ENCODE measurements around the gene RBFOX1. TPM values are rescaled to one million over a fixed set of nuclear protein-coding genes. Genes with fewer than 3 reads are reported as not detected.

Gene RBFOX1
- total RNA-seq, 6 donors from 2014 or later, result not detected

DNA sequence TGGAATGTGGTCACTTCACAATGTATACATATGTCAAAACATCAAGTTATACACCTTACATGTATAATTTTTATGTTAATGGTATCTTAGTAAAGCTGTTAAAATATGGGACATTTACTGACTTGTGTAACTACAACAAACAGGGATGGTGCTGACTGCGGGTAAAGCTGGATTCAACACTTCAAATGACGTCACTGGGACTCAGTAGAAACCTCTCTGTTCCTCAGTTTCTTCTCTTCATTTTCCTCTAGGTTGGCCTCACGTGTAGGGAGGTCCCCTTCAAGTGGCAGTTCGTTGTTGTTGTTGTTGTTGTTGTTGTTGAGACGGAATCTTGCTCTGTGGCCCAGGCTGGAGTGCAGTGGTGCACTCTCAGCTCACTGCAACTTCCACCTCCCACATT is 182.9 kb downstream of the RBFOX1 start:
- 68 to 70% methylated on average over 5 of the region's 5 CpGs for WGBS, 2 donors
- ATAC-seq (ENCODE audit: low FRiP score in 2 of 2) (no peak), DNase-seq (no peak)
- no peaks in the 10 kb centered on the region for H3K36me3 ChIP-seq
- H3K9me3 ChIP-seq, result no peaks in the 10 kb centered on the region
- H3K4me1 ChIP-seq, result no peaks in the 10 kb centered on the region
- no peak overlapping the region for H3K4me3 ChIP-seq
- no peak overlapping the region for H3K27ac ChIP-seq
- TF ChIP-seq POLR2A (IDR thresholded peaks at IDR 0.05) (no peak), POLR2AphosphoS5 (IDR thresholded peaks at IDR 0.05) (no peak), EP300 (IDR thresholded peaks at IDR 0.05) (no peak)
- TF ChIP-seq, protein P1, sequence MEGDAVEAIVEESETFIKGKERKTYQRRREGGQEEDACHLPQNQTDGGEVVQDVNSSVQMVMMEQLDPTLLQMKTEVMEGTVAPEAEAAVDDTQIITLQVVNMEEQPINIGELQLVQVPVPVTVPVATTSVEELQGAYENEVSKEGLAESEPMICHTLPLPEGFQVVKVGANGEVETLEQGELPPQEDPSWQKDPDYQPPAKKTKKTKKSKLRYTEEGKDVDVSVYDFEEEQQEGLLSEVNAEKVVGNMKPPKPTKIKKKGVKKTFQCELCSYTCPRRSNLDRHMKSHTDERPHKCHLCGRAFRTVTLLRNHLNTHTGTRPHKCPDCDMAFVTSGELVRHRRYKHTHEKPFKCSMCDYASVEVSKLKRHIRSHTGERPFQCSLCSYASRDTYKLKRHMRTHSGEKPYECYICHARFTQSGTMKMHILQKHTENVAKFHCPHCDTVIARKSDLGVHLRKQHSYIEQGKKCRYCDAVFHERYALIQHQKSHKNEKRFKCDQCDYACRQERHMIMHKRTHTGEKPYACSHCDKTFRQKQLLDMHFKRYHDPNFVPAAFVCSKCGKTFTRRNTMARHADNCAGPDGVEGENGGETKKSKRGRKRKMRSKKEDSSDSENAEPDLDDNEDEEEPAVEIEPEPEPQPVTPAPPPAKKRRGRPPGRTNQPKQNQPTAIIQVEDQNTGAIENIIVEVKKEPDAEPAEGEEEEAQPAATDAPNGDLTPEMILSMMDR (IDR thresholded peaks at IDR 0.05), result no peak
- no peaks in the 10 kb centered on the region for H3K27me3 ChIP-seq

DNA sequence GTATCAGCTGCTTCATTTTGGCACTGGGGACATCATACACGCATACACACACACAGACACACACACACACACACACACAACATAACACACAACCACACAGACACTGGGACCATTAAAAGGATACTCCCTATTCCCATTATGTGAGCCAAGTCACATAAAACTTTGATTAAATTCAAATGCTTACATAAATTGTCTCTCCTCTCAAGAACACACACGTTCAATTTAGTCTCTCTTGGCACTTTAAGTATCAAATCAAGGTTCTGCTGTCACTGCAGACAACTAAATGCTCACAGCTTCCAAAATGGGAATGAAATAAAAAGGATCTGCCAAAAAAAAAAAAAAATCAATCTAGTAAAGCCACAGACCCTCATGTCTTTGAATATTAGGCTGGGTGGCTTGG is 184.9 kb downstream of the RBFOX1 start:
- DNase-seq, result no peak
- Histone ChIP-seq H3K4me1 (no peaks in the 10 kb centered on the region), H3K27me3 (no peaks in the 10 kb centered on the region), H3K27ac (no peak overlapping the region), H3K36me3 (no peaks in the 10 kb centered on the region), H3K4me3 (no peak overlapping the region), H3K9me3 (no peaks in the 10 kb centered on the region)
- TF ChIP-seq POLR2AphosphoS5 (IDR thresholded peaks at IDR 0.05), result no peak
- no peak for TF ChIP-seq POLR2A (IDR thresholded peaks at IDR 0.05)
- TF ChIP-seq, protein P1 (IDR thresholded peaks at IDR 0.05), result no peak
- no peak for TF ChIP-seq EP300 (IDR thresholded peaks at IDR 0.05)
- WGBS, 2 donors, result 63 to 74% methylated on average over 2 of the region's 2 CpGs
- no peak for ATAC-seq (ENCODE audit: low FRiP score in 2 of 2)

DNA sequence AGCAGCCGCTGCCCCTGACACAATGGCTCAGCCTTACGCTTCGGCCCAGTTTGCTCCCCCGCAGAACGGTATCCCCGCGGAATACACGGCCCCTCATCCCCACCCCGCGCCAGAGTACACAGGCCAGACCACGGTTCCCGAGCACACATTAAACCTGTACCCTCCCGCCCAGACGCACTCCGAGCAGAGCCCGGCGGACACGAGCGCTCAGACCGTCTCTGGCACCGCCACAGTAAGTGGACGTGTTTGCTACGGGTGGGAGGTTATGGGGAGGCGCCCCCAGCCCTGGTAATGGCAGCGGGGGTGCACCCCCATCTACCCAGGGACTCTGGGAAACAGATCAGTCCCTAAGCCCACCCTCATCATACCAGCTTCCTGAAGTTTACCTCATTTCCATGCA is 185.5 kb downstream of the RBFOX1 start:
- H3K4me3 ChIP-seq, result no peak overlapping the region
- 90 to 96% methylated on average over 23 to 25 of the region's 25 CpGs for WGBS, 2 donors
- ATAC-seq (ENCODE audit: low FRiP score in 2 of 2) (peak in 1 of 2 donors; percentile 70), DNase-seq (peak in 1 of 2 donors; percentile 57)
- H3K9me3 ChIP-seq, result no peaks in the 10 kb centered on the region
- no peaks in the 10 kb centered on the region for H3K4me1 ChIP-seq
- H3K27ac ChIP-seq, result no peak overlapping the region
- TF ChIP-seq POLR2AphosphoS5 (IDR thresholded peaks at IDR 0.05) (no peak), POLR2A (IDR thresholded peaks at IDR 0.05) (no peak), EP300 (IDR thresholded peaks at IDR 0.05) (no peak)
- TF ChIP-seq, protein P1 (IDR thresholded peaks at IDR 0.05), result no peak
- H3K36me3 ChIP-seq, result no peaks in the 10 kb centered on the region
- H3K27me3 ChIP-seq, result no peaks in the 10 kb centered on the region

DNA sequence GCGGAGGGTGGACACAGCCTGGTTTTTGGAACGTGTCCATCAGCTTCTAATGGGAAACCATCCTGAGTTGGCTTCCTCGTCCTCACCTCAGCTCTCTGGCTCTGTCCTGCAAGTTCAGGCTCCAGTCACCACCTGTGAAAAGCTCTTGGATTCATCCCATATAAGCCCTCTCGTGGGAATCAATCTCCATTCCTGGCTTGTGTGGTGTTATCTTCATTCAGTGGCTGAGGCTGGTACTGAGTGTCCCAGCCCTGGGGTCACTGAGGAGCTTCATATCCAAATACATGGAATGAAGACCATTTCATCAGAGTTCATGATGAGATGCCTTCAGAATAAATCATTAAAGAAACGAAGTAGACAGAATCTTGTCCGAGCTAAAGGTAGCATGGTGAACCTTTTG is 189.2 kb downstream of the RBFOX1 start:
- no peaks in the 10 kb centered on the region for H3K36me3 ChIP-seq
- no peak overlapping the region for H3K27ac ChIP-seq
- no peaks in the 10 kb centered on the region for H3K9me3 ChIP-seq
- no peaks in the 10 kb centered on the region for H3K4me1 ChIP-seq
- no peaks in the 10 kb centered on the region for H3K27me3 ChIP-seq
- 72 to 84% methylated on average over 5 to 6 of the region's 6 CpGs for WGBS, 2 donors
- no peak overlapping the region for H3K4me3 ChIP-seq
- TF ChIP-seq POLR2AphosphoS5 (IDR thresholded peaks at IDR 0.05) (no peak), EP300 (IDR thresholded peaks at IDR 0.05) (no peak), POLR2A (IDR thresholded peaks at IDR 0.05) (no peak)
- TF ChIP-seq, protein P1 (IDR thresholded peaks at IDR 0.05), result no peak
- ATAC-seq (ENCODE audit: low FRiP score in 2 of 2), result no peak
- DNase-seq, result no peak

DNA sequence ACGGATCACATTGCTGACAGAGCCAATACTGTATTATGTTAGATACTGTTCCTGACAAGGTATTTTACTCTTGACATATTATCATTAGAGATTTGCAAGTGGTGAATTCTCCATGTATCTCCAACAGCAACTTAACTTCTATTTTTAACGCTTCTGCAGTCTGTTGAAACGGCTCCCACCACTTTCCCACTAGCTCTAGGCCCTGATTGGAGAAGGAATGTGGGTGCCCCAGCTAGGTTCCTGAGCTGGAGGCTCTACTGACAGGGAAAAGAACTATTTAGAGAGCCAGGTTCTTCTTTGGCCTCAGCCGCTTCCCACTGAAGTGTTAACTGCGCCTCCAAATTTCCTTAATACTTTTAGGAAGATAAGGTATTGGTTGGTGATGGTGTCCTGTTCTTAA is 191.8 kb downstream of the RBFOX1 start:
- Histone ChIP-seq H3K4me3 (no peak overlapping the region), H3K27me3 (no peaks in the 10 kb centered on the region), H3K4me1 (no peaks in the 10 kb centered on the region), H3K9me3 (no peaks in the 10 kb centered on the region), H3K27ac (no peak overlapping the region), H3K36me3 (no peaks in the 10 kb centered on the region)
- DNase-seq (no peak), ATAC-seq (ENCODE audit: low FRiP score in 2 of 2) (no peak)
- TF ChIP-seq, protein P1 (IDR thresholded peaks at IDR 0.05), result no peak
- TF ChIP-seq POLR2A (IDR thresholded peaks at IDR 0.05), result no peak
- no peak for TF ChIP-seq POLR2AphosphoS5 (IDR thresholded peaks at IDR 0.05)
- no peak for TF ChIP-seq EP300 (IDR thresholded peaks at IDR 0.05)
- WGBS, 2 donors, result 41 to 53% methylated on average over 5 of the region's 5 CpGs
